Suppressor macrophage treated with lipopolysaccharide for 1 hour (primary cell): ENCODE results near the gene PHC2.

Experiments
- DNase-seq, 3 donors: peaks; one replicate each; pipeline ENCODE4 v3.0.0-alpha.2; 2020 to 2022

The PHC2 gene

DNA sequence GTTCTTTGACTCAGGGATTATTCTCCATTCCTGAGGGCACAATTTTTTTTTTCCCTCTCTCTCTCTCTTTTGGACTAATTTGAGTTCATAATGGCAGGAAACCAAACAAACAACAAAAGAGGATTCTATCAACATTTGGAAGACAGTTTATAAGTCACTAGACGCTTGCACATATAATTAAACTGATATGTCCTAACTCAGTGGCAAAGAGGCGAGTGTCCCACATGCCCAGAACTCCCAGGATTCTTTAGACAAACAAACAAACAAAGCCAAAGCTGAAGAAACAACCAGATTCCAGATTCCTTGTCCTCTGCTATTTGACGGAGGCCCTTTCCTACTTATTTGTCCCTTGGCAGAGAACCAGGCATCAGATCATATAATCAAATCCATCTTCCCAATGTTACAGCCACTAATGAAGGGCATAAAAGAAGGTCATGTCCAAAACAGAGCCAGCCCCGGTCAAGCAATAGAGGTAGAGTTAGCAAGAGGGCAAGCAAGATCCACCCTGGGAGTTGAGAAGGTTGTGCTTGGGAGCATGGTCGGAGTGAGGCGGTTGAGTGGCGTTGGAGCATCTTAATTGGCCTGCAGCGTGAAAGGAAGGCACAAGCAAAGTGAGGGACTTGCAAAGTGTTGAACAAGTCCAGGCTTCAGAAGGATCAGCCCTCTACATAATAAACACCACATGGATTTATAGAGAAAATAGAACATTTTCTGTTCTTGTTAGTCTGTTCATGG is 144.3 kb downstream of the PHC2 start:
- no peak for DNase-seq

DNA sequence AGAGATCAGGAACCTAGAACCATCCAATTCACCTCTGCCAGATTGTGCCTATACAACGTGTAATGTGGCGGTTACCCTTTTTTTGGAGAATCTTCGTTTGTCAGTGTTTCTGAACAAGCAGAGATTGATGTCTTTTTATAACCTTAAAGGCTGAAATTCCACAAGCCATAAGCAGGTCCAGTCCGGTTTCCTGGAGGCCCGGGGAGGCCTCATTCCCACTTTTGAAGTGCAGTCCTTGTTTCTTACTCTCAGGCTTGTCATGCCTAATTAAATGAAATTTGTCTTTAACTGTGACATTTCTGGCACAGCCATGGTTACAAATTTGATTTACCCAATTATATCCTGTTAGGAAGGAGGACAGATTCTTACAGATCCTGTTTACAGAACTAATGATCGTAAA is 146.8 kb downstream of the PHC2 start:
- DNase-seq: no peak

DNA sequence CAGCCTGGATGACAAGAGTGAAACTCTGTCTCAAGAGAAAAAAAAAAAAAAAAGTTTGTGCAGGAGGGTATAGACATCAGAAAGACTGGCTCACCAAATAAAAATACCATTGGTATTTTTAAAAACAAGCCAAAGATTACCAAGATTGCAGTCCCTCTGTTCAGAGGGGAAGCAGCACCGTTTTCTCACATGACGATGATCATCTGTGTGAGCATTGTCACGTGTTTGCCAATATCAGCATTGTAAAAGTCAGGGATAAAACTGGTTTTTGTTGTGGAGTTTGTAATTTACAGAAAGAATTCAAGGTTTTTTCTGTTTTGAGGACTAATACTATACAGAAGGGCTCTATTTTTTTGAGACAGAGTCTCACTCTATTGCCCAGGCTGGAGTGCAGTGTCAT is 148.1 kb downstream of the PHC2 start:
- DNase-seq: peak in 1 of 3 donors; percentile 14

DNA sequence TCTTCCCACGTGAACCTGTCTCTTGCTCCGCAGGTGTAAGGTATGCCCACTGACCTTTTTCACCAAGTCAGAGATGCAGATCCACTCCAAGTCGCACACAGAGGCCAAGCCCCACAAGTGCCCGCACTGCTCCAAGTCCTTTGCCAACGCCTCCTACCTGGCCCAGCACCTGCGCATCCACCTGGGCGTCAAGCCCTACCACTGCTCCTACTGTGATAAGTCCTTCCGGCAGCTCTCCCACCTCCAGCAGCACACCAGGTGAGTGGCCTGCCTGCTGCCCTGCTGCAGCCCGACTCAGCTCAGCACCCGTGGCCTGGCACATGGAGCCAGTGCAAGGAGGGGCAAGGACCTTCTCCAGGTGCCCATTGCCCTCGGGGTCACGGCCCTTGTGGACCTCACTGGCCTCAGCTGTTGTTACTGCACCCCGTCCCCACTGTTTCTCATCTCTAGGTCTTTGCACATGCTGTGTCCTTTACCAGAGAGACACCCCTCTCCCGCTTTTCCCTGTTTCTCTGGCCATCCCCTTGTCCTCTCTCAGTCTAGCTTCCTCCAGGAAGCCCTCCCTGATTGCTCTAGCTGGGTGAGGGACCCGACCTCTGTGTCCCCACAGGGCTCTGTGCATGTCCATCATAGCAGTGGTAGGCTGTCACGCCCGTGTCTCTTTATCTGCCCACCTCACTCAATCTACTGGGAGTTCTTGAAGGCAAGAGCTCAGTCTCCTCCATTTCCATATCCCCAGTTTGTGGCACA is 149.2 kb downstream of the PHC2 start:
- no peak for DNase-seq

DNA sequence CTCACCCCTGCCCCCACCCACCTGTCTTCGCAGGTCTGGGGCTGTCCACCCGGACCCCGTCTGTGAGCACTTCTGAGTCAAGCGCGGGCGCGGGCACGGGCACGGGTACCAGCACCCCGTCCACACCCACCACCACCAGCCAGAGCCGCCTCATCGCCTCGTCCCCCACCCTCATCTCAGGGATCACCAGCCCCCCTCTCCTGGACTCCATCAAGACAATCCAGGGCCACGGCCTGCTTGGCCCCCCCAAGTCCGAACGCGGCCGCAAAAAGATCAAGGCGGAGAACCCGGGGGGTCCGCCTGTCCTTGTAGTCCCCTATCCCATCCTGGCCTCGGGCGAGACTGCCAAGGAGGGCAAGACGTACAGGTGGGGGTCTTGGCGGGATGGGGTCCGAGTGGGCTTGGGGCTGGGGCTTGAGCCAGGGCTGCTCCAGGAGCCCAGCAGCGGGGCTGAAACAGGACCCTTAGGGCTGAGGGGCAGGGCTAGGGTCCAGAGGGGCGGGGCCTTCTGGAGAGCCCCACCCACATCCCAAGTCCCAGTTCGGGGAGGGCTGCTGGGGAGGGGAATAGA is 150.7 kb downstream of the PHC2 start:
- DNase-seq: no peak

DNA sequence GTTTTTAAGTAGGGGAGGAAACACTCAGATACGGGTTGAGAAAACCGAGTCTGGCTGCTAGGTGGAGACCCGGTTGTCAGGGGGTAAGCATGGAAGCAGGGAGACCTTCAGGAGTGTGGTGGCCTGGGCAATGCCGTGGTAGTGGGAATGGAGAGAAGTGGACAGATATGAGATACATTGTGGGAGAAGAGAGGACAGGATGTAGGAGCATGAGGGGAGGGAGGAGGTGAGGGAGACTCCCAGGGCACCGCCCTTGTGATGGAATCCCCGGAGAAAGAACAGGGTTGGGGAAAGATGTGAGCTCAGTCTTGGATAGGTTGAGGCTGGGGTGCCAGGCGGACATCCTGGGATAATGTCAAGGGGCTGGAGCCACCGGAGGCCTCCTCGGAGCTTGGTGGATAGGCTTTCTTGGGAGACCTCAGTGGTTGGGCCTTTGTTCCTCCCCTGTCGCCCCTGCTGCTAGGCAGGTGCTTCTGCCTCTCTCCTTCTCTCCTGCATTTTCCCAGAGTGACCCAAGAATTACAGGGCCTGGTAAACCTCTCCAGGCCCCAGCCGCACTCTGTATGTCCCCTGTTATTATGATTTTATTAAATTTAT is 153.3 kb downstream of the PHC2 start:
- DNase-seq: no peak

DNA sequence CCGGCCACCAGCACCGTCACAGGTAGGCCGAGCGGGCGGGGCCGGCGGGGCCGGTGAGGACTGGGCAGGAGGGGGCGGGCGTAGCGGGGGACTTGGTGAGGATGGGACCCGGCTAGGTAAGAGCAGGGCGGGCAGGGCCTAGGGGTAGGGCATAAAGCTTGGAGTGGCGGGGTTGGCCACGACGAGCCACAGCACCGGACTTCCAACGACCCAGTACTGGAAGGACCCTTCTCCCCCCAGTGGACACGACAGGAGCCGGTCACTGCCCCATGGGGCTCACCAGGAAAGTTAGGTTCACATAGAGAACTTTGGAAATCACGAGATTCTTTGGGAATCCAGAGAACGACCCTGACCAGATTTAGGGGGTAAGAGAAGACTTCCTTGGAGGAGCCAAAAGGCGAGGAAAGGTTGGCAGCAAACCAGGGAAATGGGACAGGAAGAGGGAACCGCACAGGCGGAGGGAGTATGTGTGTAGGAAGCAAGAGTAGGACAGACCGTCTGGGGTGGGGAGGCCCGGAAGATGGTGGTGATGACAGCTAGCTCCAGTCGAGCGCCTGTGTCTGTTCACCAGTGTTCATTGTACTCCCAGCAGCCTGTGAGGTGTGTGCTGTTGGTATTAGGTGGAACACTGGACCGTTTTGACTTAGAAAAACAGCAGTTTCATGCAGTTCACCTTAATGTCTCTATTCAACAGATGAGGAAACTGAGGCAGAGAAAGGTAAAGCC is 154.2 kb downstream of the PHC2 start:
- DNase-seq: no peak

DNA sequence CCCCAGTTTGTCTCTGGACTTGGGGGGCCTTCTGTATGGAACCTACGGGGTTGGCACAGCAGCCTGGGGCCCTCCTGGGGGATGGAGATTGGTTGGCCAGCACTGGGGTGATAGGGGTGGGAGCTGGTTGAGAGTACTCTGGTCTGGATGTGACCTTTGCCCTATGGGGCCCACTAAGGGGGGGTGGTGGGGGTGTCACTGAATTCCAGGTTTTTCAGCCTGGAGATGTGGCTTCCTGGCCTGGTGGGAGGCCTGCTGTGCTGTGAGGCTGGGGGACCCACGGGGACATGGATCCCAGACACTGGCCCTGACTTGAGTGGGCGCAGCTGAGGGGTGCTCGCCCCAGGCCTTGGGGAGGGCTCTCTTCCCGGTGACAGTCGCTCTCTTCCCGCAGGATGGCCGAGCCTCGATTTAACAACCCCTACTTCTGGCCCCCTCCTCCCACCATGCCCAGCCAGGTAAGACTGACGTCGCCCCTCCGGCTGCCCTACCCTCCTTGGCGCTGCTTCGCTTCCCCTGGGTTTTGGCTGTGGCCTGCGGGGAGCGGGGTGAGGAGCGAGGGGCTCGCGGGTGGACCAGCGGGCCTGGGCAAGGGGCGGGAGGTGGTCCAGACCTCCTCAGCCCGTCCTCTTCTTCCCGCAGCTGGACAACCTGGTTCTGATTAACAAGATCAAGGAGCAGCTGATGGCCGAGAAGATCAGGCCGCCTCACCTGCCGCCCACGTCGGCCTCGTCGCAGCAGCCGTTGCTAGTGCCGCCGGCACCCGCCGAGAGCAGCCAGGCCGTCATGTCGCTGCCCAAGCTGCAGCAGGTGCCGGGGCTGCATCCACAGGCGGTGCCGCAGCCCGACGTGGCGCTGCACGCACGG is 155.0 kb downstream of the PHC2 start:
- no peak for DNase-seq

DNA sequence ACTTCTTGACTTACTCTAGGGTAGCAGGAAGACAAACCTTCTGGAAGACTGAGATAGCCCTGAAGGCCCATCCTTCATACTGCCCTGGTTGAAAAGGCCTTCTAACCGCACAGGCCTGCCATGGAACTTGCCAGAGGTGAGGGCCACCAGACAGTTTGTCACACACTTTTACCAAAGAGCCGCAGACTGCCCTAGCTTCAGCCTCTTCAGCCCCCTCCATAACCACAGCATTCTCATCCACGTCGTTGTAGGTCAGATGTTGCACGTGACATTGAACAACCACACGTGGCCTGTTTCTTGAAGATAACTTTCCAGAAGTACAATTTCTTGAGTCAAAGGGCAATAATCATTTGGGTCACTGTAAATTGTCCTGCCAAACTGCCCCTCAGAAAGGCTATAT is 155.7 kb downstream of the PHC2 start:
- no peak for DNase-seq

DNA sequence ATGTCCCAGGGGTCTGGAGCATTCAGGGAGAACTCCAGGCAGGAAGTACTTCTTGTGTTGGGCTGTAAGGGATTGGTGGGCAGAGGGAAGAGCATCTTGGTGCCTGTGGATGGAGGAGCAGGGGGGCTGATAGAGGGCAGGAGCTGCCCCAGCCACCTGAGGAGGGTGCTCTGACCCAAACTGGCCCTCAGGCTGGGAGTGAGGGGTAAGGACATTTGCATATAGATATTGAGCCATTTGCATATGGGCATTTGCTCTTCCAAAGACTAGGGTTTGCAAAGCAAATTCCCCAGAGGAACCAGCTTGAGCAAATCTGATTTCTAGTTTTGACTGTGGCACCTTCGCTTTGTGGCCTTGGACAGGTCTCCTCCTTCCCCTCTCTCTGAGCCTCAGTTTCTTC is 156.4 kb downstream of the PHC2 start:
- no peak for DNase-seq

DNA sequence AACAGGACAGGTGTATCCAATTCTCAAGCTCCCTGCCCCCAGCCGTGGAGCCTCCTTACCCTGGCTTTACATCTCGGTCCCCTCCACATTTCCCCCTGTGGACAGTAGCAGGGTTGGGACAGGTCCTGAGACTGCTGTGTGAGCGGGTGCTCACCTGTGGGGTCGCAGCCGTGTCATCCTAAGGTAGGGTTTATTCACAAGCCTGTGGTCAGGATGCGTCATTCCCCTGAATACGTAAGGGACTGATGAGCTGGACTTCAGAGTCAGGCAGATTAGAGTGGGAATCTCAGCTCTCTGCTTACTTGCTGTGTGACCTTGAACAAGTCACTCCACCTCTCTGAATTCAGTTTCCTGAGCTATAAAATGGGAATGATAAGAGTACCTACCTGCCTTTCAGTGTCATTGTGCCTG is 156.9 kb downstream of the PHC2 start:
- no peak for DNase-seq
